OCI-LY7 (cell line): ENCODE data around the gene MEGF6.

Experiments used
- CTCF ChIP-seq: fragments of 200-600 bp; sonication (generic); conservative IDR thresholded peaks from 2 replicates; pipeline ENCODE4 v1.5.1; 2014; ENCODE audit warnings: mild to moderate bottlenecking, antibody characterized with exemption, low read length, moderate library complexity, mixed read lengths
- EZH2phosphoT487 ChIP-seq: fragments of 200-600 bp; sonication (generic); IDR thresholded peaks from 2 replicates; pipeline ENCODE4 v1.6.1; 2018; ENCODE audit warnings: low read depth, borderline replicate concordance, mild to moderate bottlenecking, mixed run types, antibody characterized with exemption, low read length, moderate library complexity, mixed read lengths

GRCh38 chr1:3502641-3503524 is 108.4 kb downstream of the MEGF6 start:
- TF ChIP-seq CTCF (no peak), EZH2phosphoT487 (no peak)
